DOHH2 (cell line): ENCODE data around the gene UQCC5.

ENCODE experiments used
- H3F3A ChIP-seq: fragments of 200-600 bp; sonication (generic), shearing (Covaris generic); 2 replicates; pipeline ENCODE4 v1.6.0; 2016; ENCODE audit warnings: antibody characterized with exemption, mild to moderate bottlenecking; ENCODE audit not compliant: control insufficient read depth, insufficient read depth
- H3K27ac ChIP-seq: fragments of 200-600 bp; sonication (generic); 2 replicates; pipeline ENCODE4 v1.5.1; 2014; ENCODE audit warnings: low read depth, mild to moderate bottlenecking, low read length, moderate library complexity
- H3K27me3 ChIP-seq: fragments of 200-600 bp; sonication (generic); 2 replicates; pipeline ENCODE4 v1.6.1; 2014; ENCODE audit warnings: mild to moderate bottlenecking, low read length, mixed read lengths; ENCODE audit not compliant: control insufficient read depth
- H3K36me3 ChIP-seq: fragments of 200-600 bp; sonication (generic); 2 replicates; pipeline ENCODE4 v1.6.1; 2014; ENCODE audit warnings: mild to moderate bottlenecking, low read length, moderate library complexity, mixed read lengths; ENCODE audit not compliant: control insufficient read depth
- H3K4me1 ChIP-seq: fragments of 200-600 bp; sonication (generic); 2 replicates; pipeline ENCODE4 v1.6.1; 2014; ENCODE audit warnings: mild to moderate bottlenecking, low read length, mixed read lengths; ENCODE audit not compliant: control insufficient read depth
- H3K4me2 ChIP-seq: fragments of 200-600 bp; sonication (generic); 2 replicates; pipeline ENCODE4 v1.6.0; 2014; ENCODE audit warnings: mild to moderate bottlenecking, low read length, moderate library complexity
- H3K4me3 ChIP-seq: fragments of 200-600 bp; sonication (generic); 2 replicates; pipeline ENCODE4 v1.5.1; 2014; ENCODE audit warnings: mild to moderate bottlenecking, low read length, mixed read lengths
- H3K79me2 ChIP-seq: fragments of 200-600 bp; sonication (generic); 2 replicates; pipeline ENCODE4 v1.6.1; 2014; ENCODE audit warnings: mild to moderate bottlenecking, low read length, mixed read lengths; ENCODE audit not compliant: control insufficient read depth
- H3K9me2 ChIP-seq: fragments of 200-600 bp; sonication (generic); replicated peaks from 2 replicates; pipeline ENCODE4 v1.6.1; 2014; ENCODE audit warnings: mild to moderate bottlenecking, low read length, mixed read lengths; ENCODE audit not compliant: control insufficient read depth
- H3K9me3 ChIP-seq: fragments of 200-600 bp; sonication (generic); 2 replicates; pipeline ENCODE4 v1.6.1; 2014; ENCODE audit warnings: antibody characterized with exemption, low read length, mixed read lengths; ENCODE audit not compliant: control insufficient read depth, insufficient read depth
- H4K20me1 ChIP-seq: fragments of 200-600 bp; sonication (generic); 2 replicates; pipeline ENCODE4 v1.6.0; 2014; ENCODE audit warnings: low read depth, mild to moderate bottlenecking, antibody characterized with exemption, low read length, moderate library complexity; ENCODE audit not compliant: control insufficient read depth, insufficient read depth
- EZH2phosphoT487 ChIP-seq: fragments of 200-600 bp; sonication (generic); IDR thresholded peaks from 2 replicates; pipeline ENCODE4 v1.6.1; 2017; ENCODE audit warnings: borderline replicate concordance, mild to moderate bottlenecking, antibody characterized with exemption, low read length, moderate library complexity, mixed read lengths
- TF ChIP-seq, protein P1 (sequence below): fragments of 200-600 bp; sonication (generic); IDR thresholded peaks from one replicate; pipeline ENCODE4 v1.5.1; 2014; ENCODE audit warnings: antibody characterized with exemption, mild to moderate bottlenecking, low read depth, low read length; ENCODE audit not compliant: poor library complexity, severe bottlenecking

The UQCC5 gene

DNA sequence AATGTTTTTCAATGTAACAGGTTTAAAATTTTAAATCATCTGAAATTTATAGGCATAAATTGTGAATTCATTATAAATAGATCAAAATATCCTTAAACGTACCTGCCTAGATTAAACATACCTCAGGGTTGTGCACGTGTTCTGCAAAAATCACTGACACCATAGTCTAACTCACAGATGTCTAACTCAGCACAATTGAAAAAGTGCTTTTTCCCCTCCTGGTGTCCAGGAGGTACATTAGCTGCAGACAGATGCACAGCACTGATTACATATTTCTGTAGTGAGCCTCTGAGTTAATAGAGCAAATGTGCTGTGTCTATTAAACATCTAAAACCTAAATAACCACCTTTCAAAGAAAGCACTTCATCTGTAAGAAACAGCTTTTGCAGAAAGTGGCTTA is 10.7 kb downstream of the UQCC5 start:
- Histone ChIP-seq H3K4me2 (no peak overlapping the region), H3K36me3 (peaks cover 62% of the 10 kb centered on the region), H3F3A (peaks cover 15% of the 10 kb centered on the region; the same call in 1 of the 2 replicates), H4K20me1 (no peaks in the 10 kb centered on the region), H3K9me3 (no peaks in the 10 kb centered on the region), H3K4me1 (no peaks in the 10 kb centered on the region), H3K27me3 (no peaks in the 10 kb centered on the region), H3K9me2 (no peaks in the 10 kb centered on the region), H3K27ac (no peak overlapping the region), H3K79me2 (peaks cover 7% of the 10 kb centered on the region), H3K4me3 (no peak overlapping the region)
- no peak for TF ChIP-seq EZH2phosphoT487
- TF ChIP-seq, protein P1, sequence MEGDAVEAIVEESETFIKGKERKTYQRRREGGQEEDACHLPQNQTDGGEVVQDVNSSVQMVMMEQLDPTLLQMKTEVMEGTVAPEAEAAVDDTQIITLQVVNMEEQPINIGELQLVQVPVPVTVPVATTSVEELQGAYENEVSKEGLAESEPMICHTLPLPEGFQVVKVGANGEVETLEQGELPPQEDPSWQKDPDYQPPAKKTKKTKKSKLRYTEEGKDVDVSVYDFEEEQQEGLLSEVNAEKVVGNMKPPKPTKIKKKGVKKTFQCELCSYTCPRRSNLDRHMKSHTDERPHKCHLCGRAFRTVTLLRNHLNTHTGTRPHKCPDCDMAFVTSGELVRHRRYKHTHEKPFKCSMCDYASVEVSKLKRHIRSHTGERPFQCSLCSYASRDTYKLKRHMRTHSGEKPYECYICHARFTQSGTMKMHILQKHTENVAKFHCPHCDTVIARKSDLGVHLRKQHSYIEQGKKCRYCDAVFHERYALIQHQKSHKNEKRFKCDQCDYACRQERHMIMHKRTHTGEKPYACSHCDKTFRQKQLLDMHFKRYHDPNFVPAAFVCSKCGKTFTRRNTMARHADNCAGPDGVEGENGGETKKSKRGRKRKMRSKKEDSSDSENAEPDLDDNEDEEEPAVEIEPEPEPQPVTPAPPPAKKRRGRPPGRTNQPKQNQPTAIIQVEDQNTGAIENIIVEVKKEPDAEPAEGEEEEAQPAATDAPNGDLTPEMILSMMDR, result no peak

DNA sequence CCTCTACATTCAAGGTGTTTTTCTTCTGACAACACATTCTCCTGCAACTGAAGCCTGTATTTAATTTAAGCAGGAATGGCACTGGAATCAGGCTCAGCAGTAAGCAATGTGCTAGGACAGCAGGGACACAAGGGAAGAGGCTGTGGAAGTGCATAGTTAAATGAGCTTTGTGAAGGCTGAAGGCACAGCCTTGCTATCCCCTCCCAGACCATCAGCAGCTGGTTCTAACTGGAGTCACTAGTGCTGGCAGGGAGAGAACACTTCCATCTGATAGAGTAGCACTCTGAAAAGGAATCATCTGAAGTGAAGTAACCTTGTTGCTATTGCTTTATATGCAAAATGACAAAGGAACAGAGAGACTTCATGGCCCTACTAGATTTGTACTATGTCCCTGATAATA is 14.7 kb downstream of the UQCC5 start:
- Histone ChIP-seq H4K20me1 (0 out of 2 replicates have a peak, but pooled peaks cover 3% of the 10 kb centered on the region), H3K79me2 (no peaks in the 10 kb centered on the region), H3K4me3 (no peak overlapping the region), H3K4me1 (no peaks in the 10 kb centered on the region), H3K9me2 (no peaks in the 10 kb centered on the region), H3K4me2 (no peak overlapping the region), H3K36me3 (peaks cover 76% of the 10 kb centered on the region), H3F3A (peaks cover 18% of the 10 kb centered on the region; the same call in 1 of the 2 replicates), H3K27me3 (no peaks in the 10 kb centered on the region), H3K9me3 (no peaks in the 10 kb centered on the region), H3K27ac (no peak overlapping the region)
- no peak for TF ChIP-seq EZH2phosphoT487
- TF ChIP-seq, protein P1, result no peak

DNA sequence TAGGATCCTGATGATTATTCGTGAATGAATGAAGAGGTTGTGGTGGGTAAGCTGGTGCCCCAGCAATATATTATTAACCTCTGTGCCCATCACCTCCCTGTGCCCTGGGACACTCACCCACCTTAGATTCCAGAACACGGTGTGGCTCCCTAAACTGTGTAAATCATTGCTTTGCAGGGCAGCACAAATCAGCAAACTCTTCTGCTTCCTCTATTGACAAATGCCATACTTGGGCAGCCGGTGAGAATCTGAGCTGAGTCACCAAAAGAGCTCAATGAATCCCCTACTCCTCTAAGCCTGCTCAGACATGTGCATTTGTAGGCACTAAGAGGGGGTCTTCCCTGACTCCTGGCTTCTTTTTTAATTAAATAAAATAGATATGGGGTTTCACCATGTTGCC is 15.7 kb downstream of the UQCC5 start:
- Histone ChIP-seq H3K27me3 (no peaks in the 10 kb centered on the region), H3K9me3 (no peaks in the 10 kb centered on the region), H3K4me1 (no peaks in the 10 kb centered on the region), H3K36me3 (peaks cover 76% of the 10 kb centered on the region), H3K4me2 (no peak overlapping the region), H4K20me1 (0 out of 2 replicates have a peak, but pooled peaks cover 3% of the 10 kb centered on the region), H3F3A (peaks cover 12% of the 10 kb centered on the region; the same call in 1 of the 2 replicates), H3K9me2 (no peaks in the 10 kb centered on the region), H3K4me3 (no peak overlapping the region), H3K79me2 (no peaks in the 10 kb centered on the region), H3K27ac (no peak overlapping the region)
- no peak for TF ChIP-seq EZH2phosphoT487
- TF ChIP-seq, protein P1, result no peak
